ENCODE measurements around the gene COG5. TPM values are rescaled to one million over a fixed set of nuclear protein-coding genes. Genes with fewer than 3 reads are reported as not detected.

Gene COG5
- total and polyA plus RNA-seq, 9 of the 15 experiments (the other 6 are each of a cell fraction or from before 2014, with no cell fraction given), result 15.3 to 75.1 (median 56.4) TPM

DNA sequence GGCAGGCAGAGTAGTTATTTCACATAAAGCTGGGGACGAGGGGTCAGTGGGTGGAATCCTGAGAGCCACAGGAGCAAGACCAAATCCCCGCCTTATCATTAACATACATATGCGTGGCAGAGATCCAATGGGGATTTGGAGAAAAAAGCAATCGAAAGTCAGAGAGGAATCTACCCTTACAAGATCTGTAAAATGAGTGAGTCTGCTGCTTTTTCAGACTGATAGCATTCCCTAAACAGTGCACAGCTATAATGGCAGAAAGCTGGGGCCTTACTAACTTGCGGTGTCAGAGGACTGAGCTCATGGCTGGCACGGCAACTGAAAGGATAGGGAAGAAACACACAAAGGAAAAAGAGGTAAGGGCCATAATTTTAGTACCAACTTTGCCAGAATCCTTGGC is 68.8 kb downstream of the COG5 start (continued):
- TF ChIP-seq, protein P1, sequence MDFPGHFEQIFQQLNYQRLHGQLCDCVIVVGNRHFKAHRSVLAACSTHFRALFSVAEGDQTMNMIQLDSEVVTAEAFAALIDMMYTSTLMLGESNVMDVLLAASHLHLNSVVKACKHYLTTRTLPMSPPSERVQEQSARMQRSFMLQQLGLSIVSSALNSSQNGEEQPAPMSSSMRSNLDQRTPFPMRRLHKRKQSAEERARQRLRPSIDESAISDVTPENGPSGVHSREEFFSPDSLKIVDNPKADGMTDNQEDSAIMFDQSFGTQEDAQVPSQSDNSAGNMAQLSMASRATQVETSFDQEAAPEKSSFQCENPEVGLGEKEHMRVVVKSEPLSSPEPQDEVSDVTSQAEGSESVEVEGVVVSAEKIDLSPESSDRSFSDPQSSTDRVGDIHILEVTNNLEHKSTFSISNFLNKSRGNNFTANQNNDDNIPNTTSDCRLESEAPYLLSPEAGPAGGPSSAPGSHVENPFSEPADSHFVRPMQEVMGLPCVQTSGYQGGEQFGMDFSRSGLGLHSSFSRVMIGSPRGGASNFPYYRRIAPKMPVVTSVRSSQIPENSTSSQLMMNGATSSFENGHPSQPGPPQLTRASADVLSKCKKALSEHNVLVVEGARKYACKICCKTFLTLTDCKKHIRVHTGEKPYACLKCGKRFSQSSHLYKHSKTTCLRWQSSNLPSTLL (IDR thresholded peaks at IDR 0.05), result peak; percentile 70; the same call in 1 of the 2 replicates
- TF ChIP-seq CXXC5 (CRISPR knock-in tag; IDR thresholded peaks at IDR 0.05), result peak; percentile 54
- TF ChIP-seq HDAC2 (IDR thresholded peaks at IDR 0.05), result peak; percentile 83
- TF ChIP-seq KLF13 (tag; IDR thresholded peaks at IDR 0.05; ENCODE audit: borderline replicate concordance, low read depth), result no peak
- TF ChIP-seq SMAD3 (CRISPR knock-in tag; conservative IDR thresholded peaks at IDR 0.05), result no peak
- peak; percentile 72 to 85; a peak in 2 of 4 replicates for TF ChIP-seq RCOR1 (IDR thresholded peaks at IDR 0.05; ENCODE audit: borderline replicate concordance in 1 of 2, low read depth in 2 of 2, low read length in 2 of 2)
- TF ChIP-seq, protein P2, sequence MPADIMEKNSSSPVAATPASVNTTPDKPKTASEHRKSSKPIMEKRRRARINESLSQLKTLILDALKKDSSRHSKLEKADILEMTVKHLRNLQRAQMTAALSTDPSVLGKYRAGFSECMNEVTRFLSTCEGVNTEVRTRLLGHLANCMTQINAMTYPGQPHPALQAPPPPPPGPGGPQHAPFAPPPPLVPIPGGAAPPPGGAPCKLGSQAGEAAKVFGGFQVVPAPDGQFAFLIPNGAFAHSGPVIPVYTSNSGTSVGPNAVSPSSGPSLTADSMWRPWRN (IDR thresholded peaks at IDR 0.05; ENCODE audit: low read depth), result 0 out of 2 replicates have a peak, but pooled peaks have one; percentile 10
- TF ChIP-seq, protein P3, sequence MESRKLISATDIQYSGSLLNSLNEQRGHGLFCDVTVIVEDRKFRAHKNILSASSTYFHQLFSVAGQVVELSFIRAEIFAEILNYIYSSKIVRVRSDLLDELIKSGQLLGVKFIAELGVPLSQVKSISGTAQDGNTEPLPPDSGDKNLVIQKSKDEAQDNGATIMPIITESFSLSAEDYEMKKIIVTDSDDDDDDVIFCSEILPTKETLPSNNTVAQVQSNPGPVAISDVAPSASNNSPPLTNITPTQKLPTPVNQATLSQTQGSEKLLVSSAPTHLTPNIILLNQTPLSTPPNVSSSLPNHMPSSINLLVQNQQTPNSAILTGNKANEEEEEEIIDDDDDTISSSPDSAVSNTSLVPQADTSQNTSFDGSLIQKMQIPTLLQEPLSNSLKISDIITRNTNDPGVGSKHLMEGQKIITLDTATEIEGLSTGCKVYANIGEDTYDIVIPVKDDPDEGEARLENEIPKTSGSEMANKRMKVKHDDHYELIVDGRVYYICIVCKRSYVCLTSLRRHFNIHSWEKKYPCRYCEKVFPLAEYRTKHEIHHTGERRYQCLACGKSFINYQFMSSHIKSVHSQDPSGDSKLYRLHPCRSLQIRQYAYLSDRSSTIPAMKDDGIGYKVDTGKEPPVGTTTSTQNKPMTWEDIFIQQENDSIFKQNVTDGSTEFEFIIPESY (CRISPR knock-in tag; IDR thresholded peaks at IDR 0.05), result no peak
- no peak for TF ChIP-seq RBM22 (IDR thresholded peaks at IDR 0.05; ENCODE audit: low read depth, low read length, poor library complexity, severe bottlenecking)
- no peak for TF ChIP-seq SNIP1 (IDR thresholded peaks at IDR 0.05; ENCODE audit: low read depth)
- peak; percentile 92 for TF ChIP-seq CBFA2T3 (IDR thresholded peaks at IDR 0.05)
- TF ChIP-seq, protein P4, sequence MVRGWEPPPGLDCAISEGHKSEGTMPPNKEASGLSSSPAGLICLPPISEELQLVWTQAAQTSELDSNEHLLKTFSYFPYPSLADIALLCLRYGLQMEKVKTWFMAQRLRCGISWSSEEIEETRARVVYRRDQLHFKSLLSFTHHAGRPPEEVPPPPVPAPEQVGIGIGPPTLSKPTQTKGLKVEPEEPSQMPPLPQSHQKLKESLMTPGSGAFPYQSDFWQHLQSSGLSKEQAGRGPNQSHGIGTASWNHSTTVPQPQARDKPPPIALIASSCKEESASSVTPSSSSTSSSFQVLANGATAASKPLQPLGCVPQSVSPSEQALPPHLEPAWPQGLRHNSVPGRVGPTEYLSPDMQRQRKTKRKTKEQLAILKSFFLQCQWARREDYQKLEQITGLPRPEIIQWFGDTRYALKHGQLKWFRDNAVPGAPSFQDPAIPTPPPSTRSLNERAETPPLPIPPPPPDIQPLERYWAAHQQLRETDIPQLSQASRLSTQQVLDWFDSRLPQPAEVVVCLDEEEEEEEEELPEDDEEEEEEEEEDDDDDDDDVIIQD (CRISPR knock-in tag; IDR thresholded peaks at IDR 0.05), result no peak
- TF ChIP-seq, protein P5, sequence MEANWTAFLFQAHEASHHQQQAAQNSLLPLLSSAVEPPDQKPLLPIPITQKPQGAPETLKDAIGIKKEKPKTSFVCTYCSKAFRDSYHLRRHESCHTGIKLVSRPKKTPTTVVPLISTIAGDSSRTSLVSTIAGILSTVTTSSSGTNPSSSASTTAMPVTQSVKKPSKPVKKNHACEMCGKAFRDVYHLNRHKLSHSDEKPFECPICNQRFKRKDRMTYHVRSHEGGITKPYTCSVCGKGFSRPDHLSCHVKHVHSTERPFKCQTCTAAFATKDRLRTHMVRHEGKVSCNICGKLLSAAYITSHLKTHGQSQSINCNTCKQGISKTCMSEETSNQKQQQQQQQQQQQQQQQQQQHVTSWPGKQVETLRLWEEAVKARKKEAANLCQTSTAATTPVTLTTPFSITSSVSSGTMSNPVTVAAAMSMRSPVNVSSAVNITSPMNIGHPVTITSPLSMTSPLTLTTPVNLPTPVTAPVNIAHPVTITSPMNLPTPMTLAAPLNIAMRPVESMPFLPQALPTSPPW (CRISPR knock-in tag; IDR thresholded peaks at IDR 0.05), result no peak
- TF ChIP-seq PRPF4 (IDR thresholded peaks at IDR 0.05; ENCODE audit: insufficient read depth, low read depth, low read length, poor library complexity, severe bottlenecking), result no peak
- no peak for TF ChIP-seq ZNF232 (CRISPR knock-in tag; IDR thresholded peaks at IDR 0.05)
- no peak for TF ChIP-seq TOE1 (IDR thresholded peaks at IDR 0.05; ENCODE audit: borderline replicate concordance)
- TF ChIP-seq TOE1 (CRISPR knock-in tag; IDR thresholded peaks at IDR 0.05; ENCODE audit: borderline replicate concordance, low read depth), result 0 out of 2 replicates have a peak, but pooled peaks have one; percentile 52
- TF ChIP-seq TAL1 (IDR thresholded peaks at IDR 0.05), result peak; percentile 78
- TF ChIP-seq ZNF717 (CRISPR knock-in tag; IDR thresholded peaks at IDR 0.05), result no peak
